T-helper 2 cell treated with Interferon-gamma antibody and Interleukin-4, amounts not matched to agents 5 μg/mL and 100 μg/mL, for 36 hours (primary cell): ENCODE results near the gene SHISA9.

Experiments used
- DNase-seq: peaks from one replicate; pipeline ENCODE4 v3.0.0; 2021; ENCODE audit warnings: low spot score
- H3K27ac Mint-ChIP-seq: one replicate; pipeline ENCODE4 v1.8.0; 2021; ENCODE audit warnings: mild to moderate bottlenecking, mixed read lengths
- H3K27me3 Mint-ChIP-seq: one replicate; pipeline ENCODE4 v1.8.0; 2021; ENCODE audit warnings: low read depth, mixed read lengths
- H3K36me3 Mint-ChIP-seq: one replicate; pipeline ENCODE4 v1.8.0; 2021; ENCODE audit warnings: low read depth, mixed read lengths
- H3K4me1 Mint-ChIP-seq: one replicate; pipeline ENCODE4 v1.8.0; 2021; ENCODE audit warnings: low read depth, mixed read lengths
- H3K4me3 Mint-ChIP-seq: one replicate; pipeline ENCODE4 v1.8.0; 2022; ENCODE audit warnings: mild to moderate bottlenecking, moderate library complexity, mixed read lengths
- H3K9me3 Mint-ChIP-seq: one replicate; pipeline ENCODE4 v1.8.0; 2021; ENCODE audit warnings: mixed read lengths

The SHISA9 gene

GRCh38 chr16:13036600-13036999 lies 135.2 kb downstream of the SHISA9 start:
- no peak for DNase-seq
- no peak overlapping the region for H3K27ac Mint-ChIP-seq

GRCh38 chr16:13038591-13038990 lies 137.2 kb downstream of the SHISA9 start:
- H3K27me3 Mint-ChIP-seq, result no peaks in the 10 kb centered on the region
- no peak for DNase-seq
- no peak overlapping the region for H3K27ac Mint-ChIP-seq
- no peaks in the 10 kb centered on the region for H3K4me1 Mint-ChIP-seq
- H3K4me3 Mint-ChIP-seq, result no peak overlapping the region
- peaks cover 29% of the 10 kb centered on the region for H3K9me3 Mint-ChIP-seq
- no peaks in the 10 kb centered on the region for H3K36me3 Mint-ChIP-seq

More at GRCh38 chr16:13036600-13036999, 135.2 kb downstream of the SHISA9 start:
- Mint-ChIP-seq H3K9me3 (peaks cover 29% of the 10 kb centered on the region), H3K4me1 (no peaks in the 10 kb centered on the region), H3K36me3 (no peaks in the 10 kb centered on the region), H3K27me3 (no peaks in the 10 kb centered on the region), H3K4me3 (no peak overlapping the region)

GRCh38 chr16:13039526-13039925 lies 138.1 kb downstream of the SHISA9 start:
- Mint-ChIP-seq H3K9me3 (peaks cover 29% of the 10 kb centered on the region), H3K36me3 (no peaks in the 10 kb centered on the region), H3K27me3 (no peaks in the 10 kb centered on the region), H3K4me1 (no peaks in the 10 kb centered on the region), H3K27ac (no peak overlapping the region), H3K4me3 (no peak overlapping the region)
- DNase-seq, result no peak

- DNase-seq, result no peak
- Mint-ChIP-seq H3K27me3 (no peaks in the 10 kb centered on the region), H3K36me3 (no peaks in the 10 kb centered on the region), H3K4me3 (no peak overlapping the region), H3K9me3 (peaks cover 29% of the 10 kb centered on the region), H3K4me1 (no peaks in the 10 kb centered on the region), H3K27ac (no peak overlapping the region)
Measured at GRCh38 chr16:13041180-13041579, 139.8 kb downstream of the SHISA9 start.

- Mint-ChIP-seq H3K36me3 (no peaks in the 10 kb centered on the region), H3K4me3 (no peak overlapping the region), H3K4me1 (no peaks in the 10 kb centered on the region), H3K27me3 (no peaks in the 10 kb centered on the region), H3K9me3 (peaks cover 29% of the 10 kb centered on the region), H3K27ac (no peak overlapping the region)
- DNase-seq, result no peak
Measured at GRCh38 chr16:13041646-13042290, 140.4 kb downstream of the SHISA9 start.

- Mint-ChIP-seq H3K9me3 (peaks cover 26% of the 10 kb centered on the region), H3K27ac (no peak overlapping the region), H3K36me3 (no peaks in the 10 kb centered on the region), H3K4me3 (no peak overlapping the region), H3K4me1 (no peaks in the 10 kb centered on the region), H3K27me3 (no peaks in the 10 kb centered on the region)
- DNase-seq, result no peak
Measured at GRCh38 chr16:13042291-13042685, 140.9 kb downstream of the SHISA9 start.

GRCh38 chr16:13046061-13046821 lies 144.8 kb downstream of the SHISA9 start:
- Mint-ChIP-seq H3K4me1 (no peaks in the 10 kb centered on the region), H3K27ac (no peak overlapping the region), H3K27me3 (no peaks in the 10 kb centered on the region), H3K4me3 (no peak overlapping the region), H3K36me3 (no peaks in the 10 kb centered on the region), H3K9me3 (peaks cover 7% of the 10 kb centered on the region)
- DNase-seq, result no peak

- no peak overlapping the region for H3K27ac Mint-ChIP-seq
- no peak overlapping the region for H3K4me3 Mint-ChIP-seq
- no peak for DNase-seq
- H3K27me3 Mint-ChIP-seq, result no peaks in the 10 kb centered on the region
- H3K36me3 Mint-ChIP-seq, result no peaks in the 10 kb centered on the region
- H3K4me1 Mint-ChIP-seq, result no peaks in the 10 kb centered on the region
- peaks cover 5% of the 10 kb centered on the region for H3K9me3 Mint-ChIP-seq
Measured at GRCh38 chr16:13047276-13047675, 145.9 kb downstream of the SHISA9 start.

GRCh38 chr16:13049688-13050087 lies 148.3 kb downstream of the SHISA9 start:
- no peak for DNase-seq
- no peak overlapping the region for H3K27ac Mint-ChIP-seq
- H3K27me3 Mint-ChIP-seq, result no peaks in the 10 kb centered on the region
- H3K4me3 Mint-ChIP-seq, result no peak overlapping the region
- peaks cover 9% of the 10 kb centered on the region for H3K9me3 Mint-ChIP-seq
- no peaks in the 10 kb centered on the region for H3K4me1 Mint-ChIP-seq
- no peaks in the 10 kb centered on the region for H3K36me3 Mint-ChIP-seq

- Mint-ChIP-seq H3K9me3 (peaks cover 9% of the 10 kb centered on the region), H3K4me3 (no peak overlapping the region), H3K36me3 (no peaks in the 10 kb centered on the region), H3K4me1 (no peaks in the 10 kb centered on the region), H3K27ac (no peak overlapping the region), H3K27me3 (no peaks in the 10 kb centered on the region)
- DNase-seq, result no peak
Measured at GRCh38 chr16:13052431-13052830, 151.0 kb downstream of the SHISA9 start.

- no peaks in the 10 kb centered on the region for H3K27me3 Mint-ChIP-seq
- DNase-seq, result no peak
- no peak overlapping the region for H3K27ac Mint-ChIP-seq
- no peaks in the 10 kb centered on the region for H3K36me3 Mint-ChIP-seq
- no peak overlapping the region for H3K4me3 Mint-ChIP-seq
- H3K9me3 Mint-ChIP-seq, result peaks cover 14% of the 10 kb centered on the region
- H3K4me1 Mint-ChIP-seq, result no peaks in the 10 kb centered on the region
Measured at GRCh38 chr16:13055480-13055879, 154.1 kb downstream of the SHISA9 start.

- no peak overlapping the region for H3K27ac Mint-ChIP-seq
- no peaks in the 10 kb centered on the region for H3K27me3 Mint-ChIP-seq
- peaks cover 9% of the 10 kb centered on the region for H3K9me3 Mint-ChIP-seq
- H3K36me3 Mint-ChIP-seq, result no peaks in the 10 kb centered on the region
- no peak overlapping the region for H3K4me3 Mint-ChIP-seq
- H3K4me1 Mint-ChIP-seq, result no peaks in the 10 kb centered on the region
- no peak for DNase-seq
Measured at GRCh38 chr16:13056607-13057006, 155.2 kb downstream of the SHISA9 start.

GRCh38 chr16:13060932-13061331 lies 159.5 kb downstream of the SHISA9 start:
- DNase-seq, result no peak
- H3K9me3 Mint-ChIP-seq, result peaks cover 11% of the 10 kb centered on the region
- no peaks in the 10 kb centered on the region for H3K4me1 Mint-ChIP-seq
- H3K36me3 Mint-ChIP-seq, result no peaks in the 10 kb centered on the region
- H3K27me3 Mint-ChIP-seq, result no peaks in the 10 kb centered on the region
- H3K4me3 Mint-ChIP-seq, result no peak overlapping the region
- no peak overlapping the region for H3K27ac Mint-ChIP-seq

GRCh38 chr16:13061691-13062090 lies 160.3 kb downstream of the SHISA9 start:
- no peaks in the 10 kb centered on the region for H3K4me1 Mint-ChIP-seq
- no peaks in the 10 kb centered on the region for H3K27me3 Mint-ChIP-seq
- H3K36me3 Mint-ChIP-seq, result no peaks in the 10 kb centered on the region
- H3K9me3 Mint-ChIP-seq, result peaks cover 18% of the 10 kb centered on the region
- no peak for DNase-seq
- no peak overlapping the region for H3K4me3 Mint-ChIP-seq
- no peak overlapping the region for H3K27ac Mint-ChIP-seq
